Neutrophil (primary cell): ENCODE results near the gene SLC4A11.

Source experiments
- H3K27ac ChIP-seq: fragments of 200-600 bp; sonication (generic); 2 replicates; pipeline ENCODE4 v1.5.1; 2016; ENCODE audit warnings: mild to moderate bottlenecking, moderate library complexity
- H3K27me3 ChIP-seq: fragments of 200-600 bp; sonication (generic); 2 replicates; pipeline ENCODE4 v1.6.0; 2016; ENCODE audit warnings: mild to moderate bottlenecking
- H3K36me3 ChIP-seq: fragments of 200-600 bp; sonication (generic); 2 replicates; pipeline ENCODE4 v1.5.1; 2017
- H3K4me1 ChIP-seq, 2 experiments: fragments of 200-600 bp in 1 of 2; sonication (generic) in 1 of 2; 1 replicate in 1 of 2; 2 replicates in 1 of 2; pipeline versions ENCODE4 v1.5.1 to v1.6.1; 2013 to 2016; ENCODE audit warnings: low read depth in 1 of 2, low read length in 1 of 2, mild to moderate bottlenecking in 1 of 2, moderate library complexity in 1 of 2; ENCODE audit not compliant: control insufficient read depth in 1 of 2, insufficient read depth in 1 of 2
- H3K4me3 ChIP-seq, 2 experiments: fragments of 200-600 bp in 1 of 2; sonication (generic) in 1 of 2; 1 replicate in 1 of 2; 2 replicates in 1 of 2; pipeline ENCODE4 v1.5.1; 2013 to 2016; ENCODE audit warnings: low read depth in 1 of 2, low read length in 1 of 2, mild to moderate bottlenecking in 1 of 2, moderate library complexity in 1 of 2
- H3K9me3 ChIP-seq: fragments of 200-600 bp; sonication (generic); 2 replicates; pipeline ENCODE4 v1.5.1; 2016
- CTCF ChIP-seq: fragments of 200-600 bp; sonication (generic); IDR thresholded peaks from 2 replicates; pipeline ENCODE4 v1.5.1; 2016; ENCODE audit warnings: antibody characterized with exemption

The SLC4A11 gene

DNA sequence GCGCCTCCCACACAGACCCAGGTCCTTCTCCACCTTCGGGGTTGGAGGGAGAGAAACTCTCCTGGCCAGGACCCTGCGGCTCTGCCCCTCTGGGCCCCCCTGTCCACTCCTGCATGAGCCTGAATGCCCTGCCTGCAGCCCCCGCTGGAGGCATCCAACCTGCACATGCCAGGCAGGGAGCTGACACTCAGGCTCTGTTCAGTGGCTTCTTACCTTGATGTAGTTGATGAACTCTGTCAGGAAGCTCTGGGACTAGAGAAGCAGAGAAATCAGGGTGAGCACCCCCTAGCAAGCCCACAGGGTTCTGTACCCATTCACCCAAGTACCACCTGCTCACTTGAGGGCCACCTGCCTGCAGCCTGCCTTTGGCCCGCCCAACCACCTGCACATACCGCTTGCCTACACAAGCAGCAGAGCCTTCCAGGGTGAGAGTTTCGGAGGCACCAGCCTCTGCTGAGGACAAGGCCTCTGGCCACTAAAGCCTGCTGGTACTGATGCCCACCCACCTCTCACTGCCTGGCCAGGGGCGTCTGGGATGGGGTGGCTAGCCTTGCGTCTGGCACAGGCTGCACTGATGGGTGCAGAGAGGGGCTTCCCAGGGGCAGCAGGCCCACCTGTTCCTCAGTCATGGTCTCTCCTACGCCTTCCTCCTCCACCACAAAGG lies 44.2 kb downstream of the SLC4A11 start:
- no peaks in the 10 kb centered on the region for H3K9me3 ChIP-seq
- H3K36me3 ChIP-seq, result peaks cover 83% of the 10 kb centered on the region
- no peak overlapping the region for H3K4me3 ChIP-seq
- H3K27me3 ChIP-seq, result no peaks in the 10 kb centered on the region
- TF ChIP-seq CTCF, result no peak
- H3K4me1 ChIP-seq, result no peaks in the 10 kb centered on the region
- no peak overlapping the region for H3K27ac ChIP-seq

DNA sequence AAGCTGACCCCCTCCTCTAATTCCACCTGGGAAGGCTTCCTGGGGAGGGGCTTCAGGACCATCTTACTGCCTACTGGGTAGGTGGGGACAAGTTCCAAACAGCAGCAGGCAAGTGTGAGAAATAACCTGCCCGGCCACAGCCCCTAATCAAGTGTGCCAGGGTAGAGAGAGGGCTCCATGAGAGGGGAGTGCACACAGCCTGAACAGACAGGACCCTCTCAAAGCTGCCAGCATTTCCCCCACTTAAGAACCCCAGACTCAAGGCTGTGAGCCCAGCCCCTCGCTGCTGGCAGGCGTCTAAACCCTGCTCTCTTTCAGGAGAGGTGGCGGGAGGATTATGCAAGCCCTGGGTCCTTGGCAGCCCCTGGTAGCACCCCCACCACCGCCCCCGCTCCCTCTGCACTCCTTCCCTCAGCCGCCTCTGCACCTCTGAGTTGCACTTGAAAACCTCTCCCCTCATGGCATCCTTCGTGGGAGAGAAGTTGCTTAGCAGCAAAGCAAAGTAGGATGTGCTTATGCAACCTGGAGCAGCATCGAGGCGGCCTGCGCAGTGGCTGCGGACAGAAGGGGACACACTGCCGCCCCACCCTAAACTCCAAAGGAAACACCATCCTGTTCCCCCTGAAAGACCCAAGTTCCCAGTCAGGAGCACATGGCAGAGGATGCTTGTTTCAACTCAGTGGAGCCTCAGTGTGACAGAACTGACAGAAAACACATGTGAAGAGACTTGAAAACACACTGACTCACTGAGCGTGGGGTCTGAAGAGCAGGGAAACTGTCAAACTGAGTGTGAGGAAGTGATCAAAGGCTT lies 45.0 kb downstream of the SLC4A11 start:
- Histone ChIP-seq H3K4me3 (no peak overlapping the region), H3K9me3 (no peaks in the 10 kb centered on the region), H3K4me1 (no peaks in the 10 kb centered on the region), H3K27me3 (no peaks in the 10 kb centered on the region), H3K36me3 (peaks cover 83% of the 10 kb centered on the region), H3K27ac (no peak overlapping the region)
- TF ChIP-seq CTCF, result no peak

- H3K36me3 ChIP-seq, result peaks cover 82% of the 10 kb centered on the region
- no peaks in the 10 kb centered on the region for H3K27me3 ChIP-seq
- TF ChIP-seq CTCF, result no peak
- H3K27ac ChIP-seq, result no peak overlapping the region
- H3K4me1 ChIP-seq, result no peaks in the 10 kb centered on the region
- no peaks in the 10 kb centered on the region for H3K9me3 ChIP-seq
- H3K4me3 ChIP-seq, result no peak overlapping the region
Measured at GRCh38 chr20:3192226-3193015, 46.6 kb downstream of the SLC4A11 start.

- H3K9me3 ChIP-seq, result no peaks in the 10 kb centered on the region
- no peaks in the 10 kb centered on the region for H3K4me1 ChIP-seq
- H3K36me3 ChIP-seq, result peaks cover 70% of the 10 kb centered on the region
- no peak overlapping the region for H3K27ac ChIP-seq
- H3K4me3 ChIP-seq, result no peak overlapping the region
- TF ChIP-seq CTCF, result no peak
- no peaks in the 10 kb centered on the region for H3K27me3 ChIP-seq
Measured at GRCh38 chr20:3190681-3191111, 48.3 kb downstream of the SLC4A11 start.

DNA sequence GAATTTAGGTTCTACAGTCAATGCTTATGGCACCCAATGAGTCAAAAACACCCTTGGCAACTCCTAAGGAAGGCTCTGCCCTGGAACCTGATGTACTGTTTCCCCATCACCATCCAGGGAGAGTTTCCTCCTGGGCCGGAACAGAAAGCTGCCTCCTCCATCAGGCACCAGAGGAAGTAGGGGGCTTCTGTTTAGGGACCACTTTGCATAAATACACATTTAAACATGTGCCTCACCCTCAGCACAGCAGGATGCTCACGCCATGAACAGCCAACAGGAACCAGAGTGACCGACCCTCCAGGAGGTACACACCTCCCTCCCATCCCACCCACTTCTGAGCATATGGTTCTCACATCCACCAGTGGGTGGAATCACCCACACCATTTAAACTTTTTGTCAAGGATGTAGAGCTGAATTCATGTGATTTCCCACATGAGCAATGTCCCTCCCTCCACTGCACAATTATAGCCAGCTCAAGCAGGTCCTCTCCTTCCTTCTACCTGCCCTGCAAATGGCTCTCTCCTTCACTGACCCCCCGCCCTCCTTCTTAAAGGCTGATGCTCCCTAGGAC lies 49.3 kb downstream of the SLC4A11 start:
- H3K27me3 ChIP-seq, result no peaks in the 10 kb centered on the region
- H3K36me3 ChIP-seq, result peaks cover 59% of the 10 kb centered on the region

More for the DNA sequence above, 49.3 kb downstream of the SLC4A11 start:
- no peak for TF ChIP-seq CTCF
- no peaks in the 10 kb centered on the region for H3K4me1 ChIP-seq
- no peak overlapping the region for H3K27ac ChIP-seq
- H3K9me3 ChIP-seq, result no peaks in the 10 kb centered on the region
- no peak overlapping the region for H3K4me3 ChIP-seq
